ENCODE measurements around the gene SCCPDH. TPM values are rescaled to one million over a fixed set of nuclear protein-coding genes. Genes with fewer than 3 reads are reported as not detected.

Gene SCCPDH, protein sequence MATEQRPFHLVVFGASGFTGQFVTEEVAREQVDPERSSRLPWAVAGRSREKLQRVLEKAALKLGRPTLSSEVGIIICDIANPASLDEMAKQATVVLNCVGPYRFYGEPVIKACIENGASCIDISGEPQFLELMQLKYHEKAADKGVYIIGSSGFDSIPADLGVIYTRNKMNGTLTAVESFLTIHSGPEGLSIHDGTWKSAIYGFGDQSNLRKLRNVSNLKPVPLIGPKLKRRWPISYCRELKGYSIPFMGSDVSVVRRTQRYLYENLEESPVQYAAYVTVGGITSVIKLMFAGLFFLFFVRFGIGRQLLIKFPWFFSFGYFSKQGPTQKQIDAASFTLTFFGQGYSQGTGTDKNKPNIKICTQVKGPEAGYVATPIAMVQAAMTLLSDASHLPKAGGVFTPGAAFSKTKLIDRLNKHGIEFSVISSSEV
- total RNA-seq (2022) = 26.1 and 28.7 TPM in 2 replicates
- percentile 70 among the genes with signal in this experiment for Bru-seq, nascent RNA
- BruChase-seq, experiment 1, labeled RNA remaining after a 2-hour chase = percentile 63 among the genes with signal in this experiment
- BruChase-seq, experiment 2, labeled RNA remaining after a 6-hour chase = percentile 71 among the genes with signal in this experiment
- long read RNA-seq, transcript SCCPDH-201 (12 exons, 2,503 nt) = major isoform, 83 of 90 reads
- long read RNA-seq, partial matches to known transcripts = 2 of 90 reads
- long read RNA-seq, other reads (novel, unspliced or antisense) = 5 of 90 reads

- BruUV-seq (replicated peaks) = no TSS peak
- H3K36me3 Mint-ChIP-seq (ENCODE audit: insufficient read depth, unreplicated experiment) = peaks cover 29% of the 10 kb centered on the region
- Histone ChIP-seq H3K4me3 (ENCODE audit: low read depth, low read length) (peak within 1 kb of the TSS; percentile 61), H3K27me3 (replicated peaks; ENCODE audit: control insufficient read depth, insufficient read depth, low read length) (no peaks in the 10 kb centered on the region), H3K4me1 (no peaks in the 10 kb centered on the region), H3K36me3 (ENCODE audit: control insufficient read depth, insufficient read depth, low read length) (peaks cover 5% of the 10 kb centered on the region), H3K9me3 (0 out of 2 replicates have a peak, but pooled peaks cover 4% of the 10 kb centered on the region)
- peak within 1 kb of the TSS; percentile 78 for H3K4me3 Mint-ChIP-seq (ENCODE audit: unreplicated experiment)
- ChIA-PET POLR2A (interaction anchor here (1.0 to 1.2 kb wide), 2 partner anchors 25 to 208 kb away, joined by 3 read pairs; partner anchors contain the start of gene AHCTF1), CTCF (interaction anchor here (1.0 kb wide), 1 partner anchor 37 kb away, joined by 6 read pairs; no protein-coding TSS in a partner anchor)
- no peaks in the 10 kb centered on the region for H3K4me1 Mint-ChIP-seq (ENCODE audit: low read depth, unreplicated experiment)
- no peaks in the 10 kb centered on the region for H3K27me3 Mint-ChIP-seq (ENCODE audit: insufficient read depth, unreplicated experiment)
- DNase-seq = peak; percentile 74 to 81
- peaks cover 24% of the 10 kb centered on the region for H3K9me3 Mint-ChIP-seq (ENCODE audit: unreplicated experiment)
- TF ChIP-seq, protein P1, sequence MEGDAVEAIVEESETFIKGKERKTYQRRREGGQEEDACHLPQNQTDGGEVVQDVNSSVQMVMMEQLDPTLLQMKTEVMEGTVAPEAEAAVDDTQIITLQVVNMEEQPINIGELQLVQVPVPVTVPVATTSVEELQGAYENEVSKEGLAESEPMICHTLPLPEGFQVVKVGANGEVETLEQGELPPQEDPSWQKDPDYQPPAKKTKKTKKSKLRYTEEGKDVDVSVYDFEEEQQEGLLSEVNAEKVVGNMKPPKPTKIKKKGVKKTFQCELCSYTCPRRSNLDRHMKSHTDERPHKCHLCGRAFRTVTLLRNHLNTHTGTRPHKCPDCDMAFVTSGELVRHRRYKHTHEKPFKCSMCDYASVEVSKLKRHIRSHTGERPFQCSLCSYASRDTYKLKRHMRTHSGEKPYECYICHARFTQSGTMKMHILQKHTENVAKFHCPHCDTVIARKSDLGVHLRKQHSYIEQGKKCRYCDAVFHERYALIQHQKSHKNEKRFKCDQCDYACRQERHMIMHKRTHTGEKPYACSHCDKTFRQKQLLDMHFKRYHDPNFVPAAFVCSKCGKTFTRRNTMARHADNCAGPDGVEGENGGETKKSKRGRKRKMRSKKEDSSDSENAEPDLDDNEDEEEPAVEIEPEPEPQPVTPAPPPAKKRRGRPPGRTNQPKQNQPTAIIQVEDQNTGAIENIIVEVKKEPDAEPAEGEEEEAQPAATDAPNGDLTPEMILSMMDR (IDR thresholded peaks at IDR 0.05; ENCODE audit: insufficient read depth in 1 of 2, low read depth in 1 of 2, low read length in 1 of 2, severe bottlenecking in 1 of 2, unreplicated experiment in 1 of 2) = no peak
- H3K27ac Mint-ChIP-seq (ENCODE audit: unreplicated experiment) = no peak within 1 kb of the TSS
- intact Hi-C loops (cut with micrococcal nuclease; ENCODE audit: unreplicated experiment) = loop anchor here (1.0 kb wide), 1 partner anchor 26 kb away; no protein-coding TSS in a partner anchor
These were observed at the start of gene SCCPDH for GRCh38 chr1:246724016-246724730. Gene SCCPDH (plus strand): TSS chr1:246724409. CDS start chr1:246724423, 14 bp downstream.

DNA sequence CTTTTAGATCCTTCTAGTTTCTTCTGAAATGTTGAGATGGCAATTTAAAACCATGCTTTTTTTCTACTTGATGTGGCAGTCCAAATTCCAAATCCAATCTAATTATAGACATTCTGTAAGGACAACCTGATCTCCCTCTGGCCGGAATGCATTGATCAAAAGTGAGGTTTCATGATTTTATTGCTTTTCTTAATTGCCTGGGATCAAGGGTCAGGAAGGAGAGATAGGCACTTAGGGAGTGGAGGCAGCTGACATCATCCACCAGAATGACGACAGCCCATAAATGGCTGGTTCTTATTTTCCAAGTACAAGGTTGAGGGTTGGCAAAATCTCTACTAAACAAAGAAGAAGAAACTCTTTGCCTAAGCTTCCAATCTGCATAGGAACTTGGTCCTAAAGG is 46.4 kb upstream of the SCCPDH start:
- Mint-ChIP-seq H3K36me3 (ENCODE audit: insufficient read depth, unreplicated experiment) (no peaks in the 10 kb centered on the region), H3K27me3 (ENCODE audit: insufficient read depth, unreplicated experiment) (no peaks in the 10 kb centered on the region), H3K4me1 (ENCODE audit: low read depth, unreplicated experiment) (peaks cover 13% of the 10 kb centered on the region), H3K27ac (ENCODE audit: unreplicated experiment) (peak overlapping the region; percentile 46), H3K4me3 (ENCODE audit: unreplicated experiment) (peak overlapping the region; percentile 42), H3K9me3 (ENCODE audit: unreplicated experiment) (no peaks in the 10 kb centered on the region)
- Histone ChIP-seq H3K4me3 (ENCODE audit: low read depth, low read length) (no peak overlapping the region), H3K27me3 (replicated peaks; ENCODE audit: control insufficient read depth, insufficient read depth, low read length) (no peaks in the 10 kb centered on the region), H3K36me3 (ENCODE audit: control insufficient read depth, insufficient read depth, low read length) (no peaks in the 10 kb centered on the region), H3K4me1 (peaks cover 11% of the 10 kb centered on the region), H3K9me3 (no peaks in the 10 kb centered on the region)
- POLR2A ChIA-PET = no interaction called here
- TF ChIP-seq, protein P1 (IDR thresholded peaks at IDR 0.05; ENCODE audit: insufficient read depth in 1 of 2, low read depth in 1 of 2, low read length in 1 of 2, severe bottlenecking in 1 of 2, unreplicated experiment in 1 of 2) = no peak
- intact Hi-C loops (cut with micrococcal nuclease; ENCODE audit: unreplicated experiment) = no loop called here
- CTCF ChIA-PET = no interaction called here
- BruUV-seq (replicated peaks) = no TSS peak
- DNase-seq = peak; percentile 60 to 68
